ENCODE measurements around the gene LDB2. TPM values are rescaled to one million over a fixed set of nuclear protein-coding genes. Genes with fewer than 3 reads are reported as not detected.
A peak's percentile ranks its signal among the peaks of the same experiment; 100 is the strongest.

Gene LDB2
- total RNA-seq, 2 donors from 2014 or later = 11.4 to 14.5 TPM

DNA sequence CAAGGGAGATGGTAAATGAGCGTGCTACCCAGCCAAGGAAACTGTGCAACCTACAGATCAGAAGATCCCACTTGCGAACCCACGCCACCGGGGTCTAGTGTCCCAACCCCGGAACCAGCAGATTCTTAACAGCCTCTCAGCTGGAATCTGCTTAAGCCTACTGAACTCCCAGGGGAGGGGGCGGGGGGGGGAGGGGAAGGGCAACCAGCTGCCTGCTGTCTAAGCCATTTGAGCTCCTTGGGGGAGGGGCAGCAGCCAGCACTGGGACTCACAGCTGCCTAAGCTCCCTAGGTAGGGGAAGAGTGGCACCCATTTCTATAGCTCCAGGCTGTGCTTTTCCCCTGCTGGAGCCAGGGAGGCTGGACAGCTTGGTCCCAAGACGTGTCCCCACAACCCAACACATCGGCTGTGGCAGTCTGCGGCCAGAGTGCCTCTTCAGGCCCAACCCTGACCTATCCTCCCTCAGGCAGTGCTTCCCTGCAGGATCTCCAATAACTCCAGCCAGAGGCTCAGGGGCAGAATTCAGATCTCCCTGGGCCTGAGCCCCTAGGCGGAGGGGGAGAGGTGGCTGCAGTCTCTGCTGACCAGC, 289.2 kb downstream of the LDB2 start:
- no peak overlapping the region for H3K9ac ChIP-seq (ENCODE audit: extremely low read depth, low read length, poor library complexity, severe bottlenecking)
- peaks cover 4% of the 10 kb centered on the region for H3K4me1 ChIP-seq (ENCODE audit: control insufficient read depth, insufficient read depth, low read length)
- TF ChIP-seq, protein P1, sequence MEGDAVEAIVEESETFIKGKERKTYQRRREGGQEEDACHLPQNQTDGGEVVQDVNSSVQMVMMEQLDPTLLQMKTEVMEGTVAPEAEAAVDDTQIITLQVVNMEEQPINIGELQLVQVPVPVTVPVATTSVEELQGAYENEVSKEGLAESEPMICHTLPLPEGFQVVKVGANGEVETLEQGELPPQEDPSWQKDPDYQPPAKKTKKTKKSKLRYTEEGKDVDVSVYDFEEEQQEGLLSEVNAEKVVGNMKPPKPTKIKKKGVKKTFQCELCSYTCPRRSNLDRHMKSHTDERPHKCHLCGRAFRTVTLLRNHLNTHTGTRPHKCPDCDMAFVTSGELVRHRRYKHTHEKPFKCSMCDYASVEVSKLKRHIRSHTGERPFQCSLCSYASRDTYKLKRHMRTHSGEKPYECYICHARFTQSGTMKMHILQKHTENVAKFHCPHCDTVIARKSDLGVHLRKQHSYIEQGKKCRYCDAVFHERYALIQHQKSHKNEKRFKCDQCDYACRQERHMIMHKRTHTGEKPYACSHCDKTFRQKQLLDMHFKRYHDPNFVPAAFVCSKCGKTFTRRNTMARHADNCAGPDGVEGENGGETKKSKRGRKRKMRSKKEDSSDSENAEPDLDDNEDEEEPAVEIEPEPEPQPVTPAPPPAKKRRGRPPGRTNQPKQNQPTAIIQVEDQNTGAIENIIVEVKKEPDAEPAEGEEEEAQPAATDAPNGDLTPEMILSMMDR (conservative IDR thresholded peaks at IDR 0.05) = peak; percentile 19
- no peaks in the 10 kb centered on the region for H3K36me3 ChIP-seq (ENCODE audit: control insufficient read depth, insufficient read depth, low read length)
- peaks cover 25% of the 10 kb centered on the region for H3K4me1 Mint-ChIP-seq
- no peaks in the 10 kb centered on the region for H3K9me3 ChIP-seq (ENCODE audit: control insufficient read depth, low read length)
- H3K27ac ChIP-seq (ENCODE audit: low read depth, low read length) = no peak overlapping the region
- H3K4me3 ChIP-seq (ENCODE audit: low read length) = no peak overlapping the region
- H3K9me3 Mint-ChIP-seq = peaks cover 8% of the 10 kb centered on the region
- WGBS, 2 experiments (ENCODE audit: insufficient coverage in 1 of 2, insufficient read length in 1 of 2) = 83% methylated on average over 10 of the region's 10 CpGs; no CpG with 5 or more reads in 1 of the 2 experiments
- no peaks in the 10 kb centered on the region for H3K36me3 Mint-ChIP-seq (ENCODE audit: low read depth)
- DNase-seq = peak; percentile 72
- no peak overlapping the region for H3K4me3 Mint-ChIP-seq
- H3K27me3 ChIP-seq (ENCODE audit: control insufficient read depth, insufficient read depth, low read length, poor library complexity, severe bottlenecking) = no peaks in the 10 kb centered on the region
- H3K27ac Mint-ChIP-seq = no peak overlapping the region
- H3K27me3 Mint-ChIP-seq (ENCODE audit: insufficient read depth) = no peaks in the 10 kb centered on the region

DNA sequence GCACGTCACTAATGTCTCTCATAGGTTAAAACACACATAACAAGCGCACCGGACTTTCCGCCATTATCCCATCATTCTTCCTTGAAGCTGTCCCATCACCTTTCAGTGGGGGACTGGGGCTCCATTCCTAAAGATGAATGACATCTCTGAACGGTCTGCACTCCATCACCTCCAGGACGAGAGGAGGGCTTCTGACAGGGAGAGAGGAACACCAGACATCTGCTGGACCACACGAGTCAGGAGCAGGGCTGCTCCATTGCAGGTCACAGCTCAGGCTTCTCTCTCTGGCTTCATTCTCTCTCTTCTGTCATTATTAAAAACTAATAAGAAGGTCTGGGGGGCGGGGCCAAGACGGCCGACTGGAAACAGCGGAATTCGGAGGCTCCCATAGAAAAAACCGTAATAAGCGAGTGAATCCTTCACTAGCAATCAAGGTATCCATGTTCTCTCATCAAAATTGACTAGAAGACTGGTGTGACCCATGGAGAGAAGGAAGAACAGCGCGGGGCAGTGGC, 289.8 kb downstream of the LDB2 start:
- Histone ChIP-seq H3K27me3 (ENCODE audit: control insufficient read depth, insufficient read depth, low read length, poor library complexity, severe bottlenecking) (no peaks in the 10 kb centered on the region), H3K4me1 (ENCODE audit: control insufficient read depth, insufficient read depth, low read length) (peaks cover 4% of the 10 kb centered on the region), H3K9ac (ENCODE audit: extremely low read depth, low read length, poor library complexity, severe bottlenecking) (no peak overlapping the region), H3K36me3 (ENCODE audit: control insufficient read depth, insufficient read depth, low read length) (no peaks in the 10 kb centered on the region), H3K27ac (ENCODE audit: low read depth, low read length) (no peak overlapping the region), H3K9me3 (ENCODE audit: control insufficient read depth, low read length) (no peaks in the 10 kb centered on the region), H3K4me3 (ENCODE audit: low read length) (no peak overlapping the region)
- no peak overlapping the region for H3K4me3 Mint-ChIP-seq
- no peaks in the 10 kb centered on the region for H3K36me3 Mint-ChIP-seq (ENCODE audit: low read depth)
- TF ChIP-seq, protein P1 (conservative IDR thresholded peaks at IDR 0.05) = no peak
- H3K9me3 Mint-ChIP-seq = peaks cover 3% of the 10 kb centered on the region
- no peaks in the 10 kb centered on the region for H3K27me3 Mint-ChIP-seq (ENCODE audit: insufficient read depth)
- no peak for DNase-seq
- H3K27ac Mint-ChIP-seq = no peak overlapping the region
- WGBS, 2 experiments (ENCODE audit: insufficient coverage in 1 of 2, insufficient read length in 1 of 2) = 94% methylated on average over 6 to 16 of the region's 16 CpGs
- H3K4me1 Mint-ChIP-seq = peaks cover 25% of the 10 kb centered on the region

GRCh38 chr4:16608123-16608522, 290.3 kb downstream of the LDB2 start:
- Histone ChIP-seq H3K9me3 (ENCODE audit: control insufficient read depth, low read length) (no peaks in the 10 kb centered on the region), H3K4me1 (ENCODE audit: control insufficient read depth, insufficient read depth, low read length) (peaks cover 4% of the 10 kb centered on the region), H3K36me3 (ENCODE audit: control insufficient read depth, insufficient read depth, low read length) (no peaks in the 10 kb centered on the region), H3K27ac (ENCODE audit: low read depth, low read length) (no peak overlapping the region), H3K27me3 (ENCODE audit: control insufficient read depth, insufficient read depth, low read length, poor library complexity, severe bottlenecking) (no peaks in the 10 kb centered on the region), H3K4me3 (ENCODE audit: low read length) (no peak overlapping the region), H3K9ac (ENCODE audit: extremely low read depth, low read length, poor library complexity, severe bottlenecking) (no peak overlapping the region)
- H3K27ac Mint-ChIP-seq = no peak overlapping the region
- peaks cover 25% of the 10 kb centered on the region for H3K4me1 Mint-ChIP-seq
- H3K27me3 Mint-ChIP-seq (ENCODE audit: insufficient read depth) = no peaks in the 10 kb centered on the region
- TF ChIP-seq, protein P1 (conservative IDR thresholded peaks at IDR 0.05) = no peak
- peaks cover 3% of the 10 kb centered on the region for H3K9me3 Mint-ChIP-seq
- H3K4me3 Mint-ChIP-seq = no peak overlapping the region
- no peaks in the 10 kb centered on the region for H3K36me3 Mint-ChIP-seq (ENCODE audit: low read depth)
- DNase-seq = no peak
- WGBS, 2 experiments (ENCODE audit: insufficient coverage in 1 of 2, insufficient read length in 1 of 2) = 91% methylated on average over 3 to 5 of the region's 5 CpGs
